ENCODE results near the gene PCDH7.

The PCDH7 gene
- long read RNA-seq: 0 reads

- Histone ChIP-seq H3K4me3 (replicated peaks; ENCODE audit: insufficient read depth, low read length) (peak within 1 kb of the TSS; percentile 13), H3K27ac (replicated peaks) (no peak within 1 kb of the TSS), H3K27me3 (ENCODE audit: insufficient read depth, poor library complexity, severe bottlenecking) (peaks cover 57% of the 10 kb centered on the region)
- TF ChIP-seq CTCF (IDR thresholded peaks at IDR 0.05; ENCODE audit: insufficient read depth, low read length): no peak
- no peak for TF ChIP-seq REST (IDR thresholded peaks at IDR 0.05; ENCODE audit: insufficient replicate concordance, low read depth)
- TF ChIP-seq POLR2AphosphoS5 (IDR thresholded peaks at IDR 0.05; ENCODE audit: low read depth): no peak
- TF ChIP-seq SPI1 (IDR thresholded peaks at IDR 0.05; ENCODE audit: borderline replicate concordance, low read depth): no peak
- TF ChIP-seq GABPA (IDR thresholded peaks at IDR 0.05; ENCODE audit: low read depth): no peak
- DNase-seq (ENCODE audit: low read depth in 1 of 2, low spot score in 1 of 2): no peak
Observed at GRCh38 chr4:30720021-30720660, at the start of gene PCDH7. Gene PCDH7 (plus strand): TSS chr4:30720369. CDS start chr4:30721423, 1,054 bp downstream.

- TF ChIP-seq REST (IDR thresholded peaks at IDR 0.05; ENCODE audit: insufficient replicate concordance, low read depth) (no peak), SPI1 (IDR thresholded peaks at IDR 0.05; ENCODE audit: borderline replicate concordance, low read depth) (no peak), GABPA (IDR thresholded peaks at IDR 0.05; ENCODE audit: low read depth) (no peak), POLR2AphosphoS5 (IDR thresholded peaks at IDR 0.05; ENCODE audit: low read depth) (no peak), CTCF (IDR thresholded peaks at IDR 0.05; ENCODE audit: insufficient read depth, low read length) (no peak)
- H3K4me3 ChIP-seq (replicated peaks; ENCODE audit: insufficient read depth, low read length): no peak overlapping the region
- H3K27me3 ChIP-seq (ENCODE audit: insufficient read depth, poor library complexity, severe bottlenecking): no peaks in the 10 kb centered on the region
- no peak overlapping the region for H3K27ac ChIP-seq (replicated peaks)
- DNase-seq (ENCODE audit: low read depth in 1 of 2, low spot score in 1 of 2): no peak
Observed at GRCh38 chr4:30671926-30672448, 48.2 kb upstream of the PCDH7 start.

GRCh38 chr4:30696191-30696590 is 24.0 kb upstream of the PCDH7 start:
- no peak overlapping the region for H3K27ac ChIP-seq (replicated peaks)
- TF ChIP-seq SPI1 (IDR thresholded peaks at IDR 0.05; ENCODE audit: borderline replicate concordance, low read depth): no peak
- no peak for TF ChIP-seq REST (IDR thresholded peaks at IDR 0.05; ENCODE audit: insufficient replicate concordance, low read depth)
- TF ChIP-seq GABPA (IDR thresholded peaks at IDR 0.05; ENCODE audit: low read depth): no peak
- no peak for TF ChIP-seq POLR2AphosphoS5 (IDR thresholded peaks at IDR 0.05; ENCODE audit: low read depth)
- TF ChIP-seq CTCF (IDR thresholded peaks at IDR 0.05; ENCODE audit: insufficient read depth, low read length): no peak
- H3K4me3 ChIP-seq (replicated peaks; ENCODE audit: insufficient read depth, low read length): no peak overlapping the region
- no peak for DNase-seq (ENCODE audit: low read depth in 1 of 2, low spot score in 1 of 2)
- no peaks in the 10 kb centered on the region for H3K27me3 ChIP-seq (ENCODE audit: insufficient read depth, poor library complexity, severe bottlenecking)

Data from HL-60 (cell line).